ENCODE measurements around the gene FLG. TPM values are rescaled to one million over a fixed set of nuclear protein-coding genes. Genes with fewer than 3 reads are reported as not detected.

FLG gene
- polyA plus RNA-seq (2013, experiment 1 of 2): 0.04 TPM
- not detected for polyA plus RNA-seq (2013, experiment 2 of 2)

DNA sequence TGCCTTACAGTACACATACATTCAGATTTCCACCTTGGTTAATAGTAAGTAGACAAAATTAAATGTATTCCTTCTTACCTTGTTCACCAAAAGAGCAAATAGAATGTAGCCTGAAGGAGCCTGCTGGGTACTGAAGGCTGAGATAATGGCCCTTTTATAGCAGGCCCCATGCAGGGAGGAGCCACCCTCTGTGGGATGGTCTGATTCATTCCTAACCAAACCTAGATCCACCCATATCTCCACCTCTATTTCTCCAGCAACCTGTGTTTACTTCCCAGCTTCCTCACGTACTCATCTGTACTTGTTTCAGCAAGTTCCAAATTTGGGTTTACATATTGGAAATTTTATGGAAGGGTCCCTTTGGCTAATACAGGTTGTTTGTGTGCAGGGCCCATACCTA, at the start of gene FLG:
FLG (minus strand) TSS at position 129 of the 400 bp plus-strand sequence. CDS start 9,783 bp downstream, outside the sequence.
- H3K4me1 ChIP-seq (ENCODE audit: control insufficient read depth, insufficient read depth, low read length, poor library complexity, severe bottlenecking): no peaks in the 10 kb centered on the region
- no peak within 1 kb of the TSS for H3K27ac ChIP-seq (ENCODE audit: low read depth, low read length, severe bottlenecking)
- WGBS, 2 experiments (ENCODE audit: insufficient coverage in 2 of 2): no CpG with 5 or more reads among the region's 1 CpG
- H3K36me3 ChIP-seq (ENCODE audit: control insufficient read depth, insufficient read depth, low read length): no peaks in the 10 kb centered on the region
- no peak within 1 kb of the TSS for H3K4me3 ChIP-seq (ENCODE audit: extremely low read depth, insufficient read depth, low read length, poor library complexity, severe bottlenecking)
- H3K9me3 ChIP-seq (ENCODE audit: control insufficient read depth, low read length): peaks cover 33% of the 10 kb centered on the region

DNA sequence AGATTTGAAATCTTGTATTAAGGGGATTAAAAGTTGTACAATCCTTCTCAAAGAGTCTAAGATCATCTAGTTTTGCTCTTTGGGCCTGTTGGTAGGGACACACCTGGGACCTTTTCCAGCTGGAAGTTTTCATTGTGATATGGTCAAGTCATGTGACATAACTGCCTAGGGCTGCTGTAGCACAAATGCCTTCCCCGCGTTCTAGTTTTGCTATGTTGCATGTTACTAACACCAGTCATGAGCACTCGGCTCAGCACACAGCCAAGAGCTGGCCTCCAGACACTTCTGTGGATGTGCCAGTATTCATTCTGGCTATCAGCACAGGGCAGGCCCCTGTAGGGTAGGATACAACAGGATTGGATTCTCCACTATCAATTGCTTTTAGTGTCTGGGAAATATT, 49.4 kb upstream of the FLG start:
- 78 to 94% methylated on average over 3 of the region's 3 CpGs for WGBS, 2 experiments (ENCODE audit: insufficient coverage in 2 of 2)
- H3K27ac ChIP-seq (ENCODE audit: low read depth, low read length, severe bottlenecking): no peak overlapping the region
- no peaks in the 10 kb centered on the region for H3K36me3 ChIP-seq (ENCODE audit: control insufficient read depth, insufficient read depth, low read length)
- H3K4me1 ChIP-seq (ENCODE audit: control insufficient read depth, insufficient read depth, low read length, poor library complexity, severe bottlenecking): no peaks in the 10 kb centered on the region
- H3K9me3 ChIP-seq (ENCODE audit: control insufficient read depth, low read length): peaks cover 29% of the 10 kb centered on the region
- H3K4me3 ChIP-seq (ENCODE audit: extremely low read depth, insufficient read depth, low read length, poor library complexity, severe bottlenecking): no peak overlapping the region

DNA sequence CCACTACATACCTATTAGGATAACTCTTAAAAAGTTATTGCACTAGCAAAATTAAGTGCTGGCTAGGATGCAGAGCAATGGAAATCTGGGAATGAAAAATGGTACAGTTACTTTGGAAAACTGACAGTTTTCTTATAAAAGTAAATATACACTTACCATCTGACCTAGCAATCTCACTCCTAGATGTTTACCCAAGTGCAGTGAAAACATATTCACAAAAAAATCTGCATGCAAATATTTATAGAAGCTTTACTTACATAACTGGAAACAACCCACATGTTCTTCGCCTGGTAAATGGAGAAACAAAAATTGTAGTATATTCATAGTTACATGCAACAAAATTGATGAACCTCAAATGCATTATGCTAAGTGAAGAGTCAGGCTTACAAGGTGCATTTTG, 47.6 kb upstream of the FLG start:
- 67% methylated on average over 1 of the region's 1 CpG; no CpG with 5 or more reads in 1 of the 2 experiments for WGBS, 2 experiments (ENCODE audit: insufficient coverage in 2 of 2)
- H3K9me3 ChIP-seq (ENCODE audit: control insufficient read depth, low read length): peaks cover 21% of the 10 kb centered on the region

DNA sequence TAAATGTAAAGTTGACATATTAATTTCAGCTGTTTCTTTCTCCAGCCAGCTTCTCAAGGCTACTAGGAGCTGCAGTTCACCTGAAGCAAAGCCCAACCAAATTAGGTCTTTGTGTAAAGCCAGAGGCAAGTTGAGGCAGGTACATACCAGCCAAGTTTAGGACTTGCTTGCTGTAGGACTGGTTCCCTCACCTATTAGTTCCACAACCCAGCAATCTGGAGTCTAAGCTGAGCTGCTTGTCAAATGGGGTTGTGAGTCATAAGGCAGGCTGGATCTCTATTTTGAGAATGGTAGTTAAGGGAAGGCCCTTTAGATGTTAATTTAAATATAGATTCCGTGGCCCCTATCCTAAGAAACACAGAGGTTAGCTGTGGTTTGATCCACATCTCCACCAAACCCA, 42.4 kb upstream of the FLG start:
- no peak overlapping the region for H3K4me3 ChIP-seq (ENCODE audit: extremely low read depth, insufficient read depth, low read length, poor library complexity, severe bottlenecking)
- peaks cover 18% of the 10 kb centered on the region for H3K9me3 ChIP-seq (ENCODE audit: control insufficient read depth, low read length)
- WGBS, 2 experiments (ENCODE audit: insufficient coverage in 2 of 2): no CpG with 5 or more reads among the region's 1 CpG
- H3K4me1 ChIP-seq (ENCODE audit: control insufficient read depth, insufficient read depth, low read length, poor library complexity, severe bottlenecking): no peaks in the 10 kb centered on the region
- H3K27ac ChIP-seq (ENCODE audit: low read depth, low read length, severe bottlenecking): no peak overlapping the region
- H3K36me3 ChIP-seq (ENCODE audit: control insufficient read depth, insufficient read depth, low read length): no peaks in the 10 kb centered on the region

More for the DNA sequence above, 47.6 kb upstream of the FLG start:
- Histone ChIP-seq H3K4me1 (ENCODE audit: control insufficient read depth, insufficient read depth, low read length, poor library complexity, severe bottlenecking) (no peaks in the 10 kb centered on the region), H3K36me3 (ENCODE audit: control insufficient read depth, insufficient read depth, low read length) (no peaks in the 10 kb centered on the region), H3K27ac (ENCODE audit: low read depth, low read length, severe bottlenecking) (no peak overlapping the region), H3K4me3 (ENCODE audit: extremely low read depth, insufficient read depth, low read length, poor library complexity, severe bottlenecking) (no peak overlapping the region)

DNA sequence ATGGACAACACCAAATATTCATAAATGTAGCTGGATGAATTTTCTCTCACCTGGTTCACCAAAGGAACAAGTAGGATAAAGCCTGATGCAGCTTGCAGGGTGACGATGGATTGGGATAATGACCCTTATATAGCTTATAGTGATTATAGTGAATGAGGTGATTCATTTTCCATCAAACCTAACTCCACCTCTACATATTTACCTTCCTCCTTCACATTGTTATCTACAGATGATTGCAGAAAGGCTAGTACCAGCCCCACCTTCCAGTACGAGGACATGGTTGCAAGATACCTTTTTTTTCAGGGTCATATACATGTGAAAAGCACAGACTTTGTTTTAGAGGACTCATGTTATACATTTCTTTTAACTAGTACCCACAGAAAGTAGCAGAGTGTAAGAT, 34.9 kb upstream of the FLG start, which contains the start of gene FLG2:
FLG2 (minus strand) TSS at position 101 of the 400 bp plus-strand sequence. CDS start 1,122 bp downstream, outside the sequence.
- no peaks in the 10 kb centered on the region for H3K36me3 ChIP-seq (ENCODE audit: control insufficient read depth, insufficient read depth, low read length)
- H3K9me3 ChIP-seq (ENCODE audit: control insufficient read depth, low read length): peaks cover 48% of the 10 kb centered on the region
- no peaks in the 10 kb centered on the region for H3K4me1 ChIP-seq (ENCODE audit: control insufficient read depth, insufficient read depth, low read length, poor library complexity, severe bottlenecking)
- H3K4me3 ChIP-seq (ENCODE audit: extremely low read depth, insufficient read depth, low read length, poor library complexity, severe bottlenecking): no peak within 1 kb of the TSS
- no peak within 1 kb of the TSS for H3K27ac ChIP-seq (ENCODE audit: low read depth, low read length, severe bottlenecking)
- WGBS, 2 experiments (ENCODE audit: insufficient coverage in 2 of 2): 83% methylated on average over 1 of the region's 2 CpGs; no CpG with 5 or more reads in 1 of the 2 experiments

DNA sequence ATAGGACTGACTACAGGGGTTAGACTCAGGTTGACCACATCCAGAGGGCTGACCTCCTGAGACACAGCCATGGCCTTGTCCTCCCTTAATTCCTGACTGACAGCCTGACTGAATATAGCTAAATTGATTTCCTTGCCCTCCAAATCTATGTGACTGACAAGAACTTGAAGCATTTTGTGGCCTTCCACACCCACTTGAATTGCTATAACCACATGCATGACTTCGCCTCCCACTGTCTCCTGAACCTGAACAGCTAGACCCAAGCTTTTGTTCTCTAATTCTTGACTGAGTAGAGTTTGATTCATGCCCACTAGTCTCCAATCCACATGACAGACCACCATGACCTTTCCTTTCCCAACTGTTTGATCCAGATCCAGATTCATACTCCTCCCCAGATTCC, 31.7 kb upstream of the FLG start:
- WGBS, 2 experiments (ENCODE audit: insufficient coverage in 2 of 2): 33 to 60% methylated on average over 1 of the region's 1 CpG
- H3K27ac ChIP-seq (ENCODE audit: low read depth, low read length, severe bottlenecking): no peak overlapping the region
- H3K4me3 ChIP-seq (ENCODE audit: extremely low read depth, insufficient read depth, low read length, poor library complexity, severe bottlenecking): no peak overlapping the region
- no peaks in the 10 kb centered on the region for H3K4me1 ChIP-seq (ENCODE audit: control insufficient read depth, insufficient read depth, low read length, poor library complexity, severe bottlenecking)
- H3K36me3 ChIP-seq (ENCODE audit: control insufficient read depth, insufficient read depth, low read length): no peaks in the 10 kb centered on the region
- H3K9me3 ChIP-seq (ENCODE audit: control insufficient read depth, low read length): peaks cover 62% of the 10 kb centered on the region

DNA sequence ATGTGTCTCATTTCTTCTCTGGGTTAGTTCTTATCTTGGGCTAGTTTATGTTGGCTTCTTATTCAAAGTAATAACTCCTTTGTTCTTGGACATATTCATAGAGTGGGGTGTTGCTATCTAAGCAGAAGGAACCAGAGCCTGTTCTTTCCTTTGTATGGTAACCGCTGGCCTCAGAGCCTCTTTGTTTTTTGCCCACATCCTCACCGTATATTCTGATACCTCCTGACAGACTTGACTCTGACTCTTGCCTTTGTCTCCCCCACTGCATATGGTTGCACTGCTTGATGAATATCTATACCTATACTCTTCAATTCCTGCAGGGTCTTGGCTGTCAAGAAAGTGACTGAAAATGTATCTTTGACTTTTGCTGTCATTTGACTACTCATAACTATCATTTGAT, 24.6 kb upstream of the FLG start:
- no peak overlapping the region for H3K4me3 ChIP-seq (ENCODE audit: extremely low read depth, insufficient read depth, low read length, poor library complexity, severe bottlenecking)
- WGBS, 2 experiments (ENCODE audit: insufficient coverage in 2 of 2): 83 to 91% methylated on average over 2 of the region's 2 CpGs
- no peaks in the 10 kb centered on the region for H3K4me1 ChIP-seq (ENCODE audit: control insufficient read depth, insufficient read depth, low read length, poor library complexity, severe bottlenecking)
- H3K9me3 ChIP-seq (ENCODE audit: control insufficient read depth, low read length): peaks cover 31% of the 10 kb centered on the region
- no peak overlapping the region for H3K27ac ChIP-seq (ENCODE audit: low read depth, low read length, severe bottlenecking)
- H3K36me3 ChIP-seq (ENCODE audit: control insufficient read depth, insufficient read depth, low read length): no peaks in the 10 kb centered on the region

DNA sequence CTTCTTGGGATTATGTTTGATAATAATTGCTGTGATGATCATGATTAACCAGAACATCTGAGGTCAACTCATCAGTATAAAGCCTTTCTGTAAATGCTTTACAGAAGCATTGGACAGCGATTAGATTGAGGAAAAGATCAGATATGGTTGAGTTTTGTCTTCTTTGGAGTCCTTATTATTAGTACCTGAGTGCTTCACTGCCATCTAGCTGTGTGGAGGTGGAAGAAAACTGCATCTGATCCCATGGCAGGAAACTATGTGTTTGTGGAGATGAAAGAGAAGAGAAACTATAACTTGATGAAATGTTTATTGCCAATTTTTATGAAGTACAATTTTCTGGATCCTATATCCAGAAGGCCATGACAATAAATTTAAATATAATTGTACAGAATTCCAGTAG, 23.4 kb upstream of the FLG start:
- Histone ChIP-seq H3K27ac (ENCODE audit: low read depth, low read length, severe bottlenecking) (no peak overlapping the region), H3K4me3 (ENCODE audit: extremely low read depth, insufficient read depth, low read length, poor library complexity, severe bottlenecking) (no peak overlapping the region), H3K36me3 (ENCODE audit: control insufficient read depth, insufficient read depth, low read length) (no peaks in the 10 kb centered on the region), H3K9me3 (ENCODE audit: control insufficient read depth, low read length) (peaks cover 28% of the 10 kb centered on the region), H3K4me1 (ENCODE audit: control insufficient read depth, insufficient read depth, low read length, poor library complexity, severe bottlenecking) (no peaks in the 10 kb centered on the region)
- 20% methylated on average over 1 of the region's 1 CpG; no CpG with 5 or more reads in 1 of the 2 experiments for WGBS, 2 experiments (ENCODE audit: insufficient coverage in 2 of 2)

DNA sequence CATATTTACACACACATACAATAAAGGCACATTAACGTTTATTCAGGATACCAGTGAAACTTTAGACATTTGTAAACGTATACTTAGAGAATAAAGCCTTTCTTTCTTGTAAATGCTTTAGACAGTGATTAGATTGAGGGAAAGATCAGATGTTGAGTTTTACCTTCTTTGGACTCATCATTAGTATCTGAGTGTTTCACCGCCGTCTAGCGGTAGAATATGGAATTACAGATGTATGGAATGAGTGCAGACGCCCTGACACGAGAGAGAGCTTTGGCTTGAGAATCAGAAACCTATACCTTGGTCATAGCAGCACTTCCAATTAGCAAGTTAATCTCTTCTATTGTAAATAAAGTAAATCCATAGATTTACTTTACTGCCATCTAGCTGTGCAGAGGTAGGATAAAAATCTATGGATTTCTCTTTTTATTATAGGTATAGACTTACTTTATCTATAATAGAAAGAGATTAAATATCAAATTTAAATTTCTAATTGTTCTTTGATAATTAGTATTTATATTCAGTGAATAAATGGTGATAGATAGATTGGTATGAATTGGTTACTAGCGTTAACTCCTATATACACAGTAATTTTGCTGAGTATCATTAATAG, 22.2 kb upstream of the FLG start:
- H3K36me3 ChIP-seq (ENCODE audit: control insufficient read depth, insufficient read depth, low read length): no peaks in the 10 kb centered on the region
- peaks cover 20% of the 10 kb centered on the region for H3K9me3 ChIP-seq (ENCODE audit: control insufficient read depth, low read length)
- no peak overlapping the region for H3K27ac ChIP-seq (ENCODE audit: low read depth, low read length, severe bottlenecking)
- no peak overlapping the region for H3K4me3 ChIP-seq (ENCODE audit: extremely low read depth, insufficient read depth, low read length, poor library complexity, severe bottlenecking)
- WGBS, 2 experiments (ENCODE audit: insufficient coverage in 2 of 2): 33% methylated on average over 3 of the region's 8 CpGs; no CpG with 5 or more reads in 1 of the 2 experiments
- no peaks in the 10 kb centered on the region for H3K4me1 ChIP-seq (ENCODE audit: control insufficient read depth, insufficient read depth, low read length, poor library complexity, severe bottlenecking)

DNA sequence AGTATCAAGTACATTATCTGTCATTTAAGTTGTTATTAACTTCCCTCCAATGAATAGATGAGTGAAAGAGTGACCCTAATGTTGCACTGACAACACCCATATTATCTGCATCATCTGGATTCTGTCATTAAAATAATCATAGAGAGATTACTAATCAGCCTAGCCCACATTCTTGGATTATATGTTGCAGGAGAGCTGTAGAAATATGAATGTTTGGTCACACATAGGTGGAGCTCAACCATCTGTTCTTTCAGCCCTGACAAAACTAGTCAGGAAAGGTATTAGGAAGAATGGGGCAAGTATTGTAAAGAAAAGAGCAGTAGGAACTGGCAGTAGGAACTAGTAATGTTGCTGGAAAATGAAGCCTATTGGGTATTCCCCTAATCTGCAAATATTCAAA, 19.4 kb upstream of the FLG start:
- no peak overlapping the region for H3K27ac ChIP-seq (ENCODE audit: low read depth, low read length, severe bottlenecking)
- peaks cover 13% of the 10 kb centered on the region for H3K9me3 ChIP-seq (ENCODE audit: control insufficient read depth, low read length)
- H3K4me1 ChIP-seq (ENCODE audit: control insufficient read depth, insufficient read depth, low read length, poor library complexity, severe bottlenecking): no peaks in the 10 kb centered on the region
- H3K4me3 ChIP-seq (ENCODE audit: extremely low read depth, insufficient read depth, low read length, poor library complexity, severe bottlenecking): no peak overlapping the region
- no peaks in the 10 kb centered on the region for H3K36me3 ChIP-seq (ENCODE audit: control insufficient read depth, insufficient read depth, low read length)

DNA sequence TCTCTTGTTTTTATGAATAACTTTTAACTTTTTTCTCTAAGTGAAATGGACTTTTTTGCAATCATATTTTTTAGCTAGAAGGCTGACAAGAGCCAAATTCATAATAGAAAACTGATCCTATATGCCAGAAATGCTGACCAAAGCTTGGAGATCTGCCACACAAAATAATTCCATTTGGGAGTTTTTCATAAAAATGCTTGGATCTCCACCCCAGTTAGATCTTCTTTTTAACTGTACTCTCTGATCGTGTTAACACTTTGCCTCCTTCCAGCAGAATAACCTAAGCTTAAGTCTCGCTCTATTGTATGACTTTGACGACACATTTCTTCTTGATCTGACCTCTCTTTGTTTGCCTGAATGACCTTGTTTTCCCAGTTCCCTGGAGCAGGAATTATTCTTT, 18.0 kb upstream of the FLG start:
- Histone ChIP-seq H3K9me3 (ENCODE audit: control insufficient read depth, low read length) (peaks cover 13% of the 10 kb centered on the region), H3K4me1 (ENCODE audit: control insufficient read depth, insufficient read depth, low read length, poor library complexity, severe bottlenecking) (no peaks in the 10 kb centered on the region), H3K27ac (ENCODE audit: low read depth, low read length, severe bottlenecking) (no peak overlapping the region), H3K36me3 (ENCODE audit: control insufficient read depth, insufficient read depth, low read length) (no peaks in the 10 kb centered on the region), H3K4me3 (ENCODE audit: extremely low read depth, insufficient read depth, low read length, poor library complexity, severe bottlenecking) (no peak overlapping the region)
- 81 to 82% methylated on average over 3 of the region's 3 CpGs for WGBS, 2 experiments (ENCODE audit: insufficient coverage in 2 of 2)

Measured in mesodermal cell (in vitro differentiated cells).